ENCODE measurements around the gene GTF3C6. TPM values are rescaled to one million over a fixed set of nuclear protein-coding genes. Genes with fewer than 3 reads are reported as not detected.
"Not testable (repeated sequence)": the region's sequence is repeated elsewhere in the genome, so short reads cannot be mapped to it uniquely, and the experiment has no call there.

The GTF3C6 gene
- total and polyA plus RNA-seq, 10 of the 15 experiments (the other 5 are each of a cell fraction or from before 2014, with no cell fraction given), result 42.8 to 261 (median 116) TPM

GRCh38 chr6:110960014-110960390, 1.5 kb downstream of the GTF3C6 start:
- intact Hi-C loops (cut with micrococcal nuclease; ENCODE audit: unreplicated experiment), result no loop called here
- TF ChIP-seq RBBP5 (conservative IDR thresholded peaks at IDR 0.05) (no peak), RELB (IDR thresholded peaks at IDR 0.05; ENCODE audit: low read depth) (no peak), NFYB (IDR thresholded peaks at IDR 0.05; ENCODE audit: insufficient read depth, low read depth, low read length) (no peak), CREM (IDR thresholded peaks at IDR 0.05; ENCODE audit: low read depth) (no peak), ZNF622 (IDR thresholded peaks at IDR 0.05) (no peak), TARDBP (IDR thresholded peaks at IDR 0.05; ENCODE audit: borderline replicate concordance) (no peak), ZSCAN29 (IDR thresholded peaks at IDR 0.05) (no peak)
- H3K4me2 ChIP-seq (ENCODE audit: control insufficient read depth, insufficient read depth), result peak overlapping the region; percentile 50
- ChIA-PET RAD21 (ENCODE audit: unreplicated experiment) (interaction anchor here (1.4 kb wide), 1 partner anchor 299 kb away, joined by 3 read pairs; a partner anchor contains a TSS), CTCF (interaction anchor here (0.8 to 1.7 kb wide), 6 partner anchors 9 to 642 kb away, joined by 3 to 9 read pairs (median 4); no protein-coding TSS in a partner anchor), SMC1A (ENCODE audit: uncharacterized antibody, unreplicated experiment) (interaction anchor here (0.7 to 1.4 kb wide), 4 partner anchors 10 to 306 kb away, joined by 3 to 4 read pairs (median 3); no protein-coding TSS in a partner anchor), POLR2A (interaction anchor here (0.6 to 1.3 kb wide), 4 partner anchors 8 to 346 kb away, joined by 3 to 5 read pairs (median 4); no protein-coding TSS in a partner anchor)
- DNase-seq (ENCODE audit: low read depth, low spot score) (no peak), ATAC-seq (no peak), FAIRE-seq (no peak)
- H3K4me1 ChIP-seq (ENCODE audit: control insufficient read depth, insufficient read depth, low read length), result peaks cover 7% of the 10 kb centered on the region
- no peak overlapping the region; the same call in 1 of the 2 replicates for H3K27ac ChIP-seq (ENCODE audit: control insufficient read depth, insufficient read depth)
- peaks cover 0 to 7% of the 10 kb centered on the region in 2 experiments; a peak in 3 of 4 replicates for H3K36me3 ChIP-seq (ENCODE audit: control insufficient read depth in 2 of 2, insufficient read depth in 2 of 2, low read length in 1 of 2)
- H3K4me3 ChIP-seq, result no peak overlapping the region
- BruUV-seq (replicated peaks), result no TSS peak
- no peak overlapping the region for H2AFZ ChIP-seq (ENCODE audit: control insufficient read depth, low read depth, low read length)
- no peaks in the 10 kb centered on the region for H3K9me3 ChIP-seq (replicated peaks; ENCODE audit: control insufficient read depth, insufficient read depth, low read length)
- H3K27me3 ChIP-seq (replicated peaks in 1 of 2; ENCODE audit: control insufficient read depth in 2 of 2, insufficient read depth in 2 of 2, low read length in 1 of 2), result no peaks in the 10 kb centered on the region
- H3K79me2 ChIP-seq (ENCODE audit: control insufficient read depth, insufficient read depth, low read length), result peaks cover 13% of the 10 kb centered on the region
- no peak overlapping the region for H3K9ac ChIP-seq (ENCODE audit: control insufficient read depth, insufficient read depth, low read length)
- in situ Hi-C loops (cut with MboI), result no loop called here
- no peaks in the 10 kb centered on the region for H4K20me1 ChIP-seq (ENCODE audit: control insufficient read depth, insufficient read depth)

GRCh38 chr6:110962636-110963035, 4.1 kb downstream of the GTF3C6 start:
- ATAC-seq; H3K4me2 ChIP-seq (ENCODE audit: control insufficient read depth, insufficient read depth); H3K27me3 ChIP-seq (replicated peaks in 1 of 2; ENCODE audit: control insufficient read depth in 2 of 2, insufficient read depth in 2 of 2, low read length in 1 of 2); H3K4me3 ChIP-seq; POLR2A ChIA-PET; FAIRE-seq; H3K27ac ChIP-seq (ENCODE audit: control insufficient read depth, insufficient read depth); in situ Hi-C loops (cut with MboI); H4K20me1 ChIP-seq (ENCODE audit: control insufficient read depth, insufficient read depth); BruUV-seq (replicated peaks); H2AFZ ChIP-seq (ENCODE audit: control insufficient read depth, low read depth, low read length); H3K9ac ChIP-seq (ENCODE audit: control insufficient read depth, insufficient read depth, low read length); H3K4me1 ChIP-seq (ENCODE audit: control insufficient read depth, insufficient read depth, low read length); H3K9me3 ChIP-seq (replicated peaks; ENCODE audit: control insufficient read depth, insufficient read depth, low read length); DNase-seq (ENCODE audit: low read depth, low spot score); intact Hi-C loops (cut with micrococcal nuclease; ENCODE audit: unreplicated experiment); RAD21 ChIA-PET (ENCODE audit: unreplicated experiment); CTCF ChIA-PET: not testable (repeated sequence)
- SMC1A ChIA-PET (ENCODE audit: uncharacterized antibody, unreplicated experiment), result interaction anchor here (1.1 kb wide), 1 partner anchor 14 kb away, joined by 4 read pairs; no protein-coding TSS in a partner anchor
- WGBS (ENCODE audit: insufficient coverage, insufficient replicate concordance, low lambda C conversion rate, missing lambda C conversion rate), result 98% methylated on average over 20 of the region's 20 CpGs
- H3K79me2 ChIP-seq (ENCODE audit: control insufficient read depth, insufficient read depth, low read length), result peaks cover 13% of the 10 kb centered on the region
- peaks cover 0 to 12% of the 10 kb centered on the region in 2 experiments; a peak in 3 of 4 replicates for H3K36me3 ChIP-seq (ENCODE audit: control insufficient read depth in 2 of 2, insufficient read depth in 2 of 2, low read length in 1 of 2)

Measured in GM12878 (cell line).